ENCODE results near the gene NOTUM. TPM values are rescaled to one million over a fixed set of nuclear protein-coding genes. Genes with fewer than 3 reads are reported as not detected.

NOTUM gene
- polyA plus RNA-seq, 1 experiment: 0.06 TPM

GRCh38 chr17:81941484-81942166 is 19.4 kb downstream of the NOTUM start:
- CTCF ChIA-PET: interaction anchor here (1.6 to 4.4 kb wide), 2 partner anchors 18 to 79 kb away, joined by 6 to 15 read pairs; no protein-coding TSS in a partner anchor
- H3K27me3 ChIP-seq (ENCODE audit: control insufficient read depth, insufficient read depth, low read length): peaks cover 6% of the 10 kb centered on the region; the same call in 1 of the 2 replicates
- no peaks in the 10 kb centered on the region for H3K36me3 ChIP-seq (ENCODE audit: control insufficient read depth, insufficient read depth, low read length)
- DNase-seq (ENCODE audit: low read depth): no peak
- POLR2A ChIA-PET: no interaction called here
- H3K4me3 ChIP-seq (ENCODE audit: low read depth, low read length): no peak overlapping the region
- TF ChIP-seq CTCF (IDR thresholded peaks at IDR 0.05; ENCODE audit: insufficient read depth, low read depth, low read length): no peak

GRCh38 chr17:81940538-81941483 is 20.2 kb downstream of the NOTUM start:
- ChIA-PET POLR2A (no interaction called here), CTCF (interaction anchor here (1.6 to 4.4 kb wide), 2 partner anchors 19 to 80 kb away, joined by 6 to 15 read pairs; no protein-coding TSS in a partner anchor)
- peaks cover 6% of the 10 kb centered on the region; the same call in 1 of the 2 replicates for H3K27me3 ChIP-seq (ENCODE audit: control insufficient read depth, insufficient read depth, low read length)
- no peak overlapping the region for H3K4me3 ChIP-seq (ENCODE audit: low read depth, low read length)
- DNase-seq (ENCODE audit: low read depth): no peak
- TF ChIP-seq CTCF (IDR thresholded peaks at IDR 0.05; ENCODE audit: insufficient read depth, low read depth, low read length): no peak
- no peaks in the 10 kb centered on the region; the same call in 1 of the 2 replicates for H3K36me3 ChIP-seq (ENCODE audit: control insufficient read depth, insufficient read depth, low read length)

GRCh38 chr17:81939881-81940385 is 21.1 kb downstream of the NOTUM start:
- H3K36me3 ChIP-seq (ENCODE audit: control insufficient read depth, insufficient read depth, low read length): peaks cover 3% of the 10 kb centered on the region
- no peak for TF ChIP-seq CTCF (IDR thresholded peaks at IDR 0.05; ENCODE audit: insufficient read depth, low read depth, low read length)
- ChIA-PET POLR2A (no interaction called here), CTCF (interaction anchor here (4.4 kb wide), 1 partner anchor 20 kb away, joined by 15 read pairs; no protein-coding TSS in a partner anchor)
- no peak for DNase-seq (ENCODE audit: low read depth)
- peaks cover 6% of the 10 kb centered on the region; the same call in 1 of the 2 replicates for H3K27me3 ChIP-seq (ENCODE audit: control insufficient read depth, insufficient read depth, low read length)
- no peak overlapping the region for H3K4me3 ChIP-seq (ENCODE audit: low read depth, low read length)

- no peak for TF ChIP-seq CTCF (IDR thresholded peaks at IDR 0.05; ENCODE audit: insufficient read depth, low read depth, low read length)
- no peak overlapping the region for H3K4me3 ChIP-seq (ENCODE audit: low read depth, low read length)
- no peak for DNase-seq (ENCODE audit: low read depth)
- ChIA-PET POLR2A (no interaction called here), CTCF (interaction anchor here (1.4 to 4.4 kb wide), 3 partner anchors 20 to 23 kb away, joined by 3 to 16 read pairs (median 15); no protein-coding TSS in a partner anchor)
- peaks cover 4% of the 10 kb centered on the region; the same call in 1 of the 2 replicates for H3K27me3 ChIP-seq (ENCODE audit: control insufficient read depth, insufficient read depth, low read length)
- peaks cover 11% of the 10 kb centered on the region for H3K36me3 ChIP-seq (ENCODE audit: control insufficient read depth, insufficient read depth, low read length)
Observed at GRCh38 chr17:81939218-81939617, 21.8 kb downstream of the NOTUM start.

All from BJ (cell line).